Heart right ventricle (tissue), 16 donors: ENCODE data around the gene MGAT5. TPM values are rescaled to one million over a fixed set of nuclear protein-coding genes. Genes with fewer than 3 reads are reported as not detected.

ENCODE experiments used
- ATAC-seq, 8 donors: fragments of 200-7000 bp; cut with Tn5 transposase; one replicate each; pipeline ENCODE4 v1.9.1; 2020; ENCODE audit warnings: mild to moderate bottlenecking in 8 of 8, moderate library complexity in 8 of 8, moderate number of reproducible peaks in 1 of 8
- DNase-seq, 2 donors: peaks; one replicate each; pipeline ENCODE4 v3.0.0-alpha.2; 2020
- H3K27ac ChIP-seq, 10 donors: fragments of 200-600 bp; sonication (generic) in 2 of 10; one replicate each; pipeline versions ENCODE4 v1.5.0 to v1.8.0; 2020 to 2022; ENCODE audit warnings: mild to moderate bottlenecking in 3 of 10
- H3K27me3 ChIP-seq, 7 donors: fragments of 200-600 bp; one replicate each; pipeline ENCODE4 v1.8.0; 2021 to 2022; ENCODE audit warnings: mild to moderate bottlenecking in 2 of 7
- H3K36me3 ChIP-seq, 9 donors: fragments of 200-600 bp; sonication (generic) in 1 of 9; one replicate each; pipeline versions ENCODE4 v1.5.0 to v1.8.0; 2020 to 2022; ENCODE audit warnings: mild to moderate bottlenecking in 2 of 9
- H3K4me1 ChIP-seq, 9 donors: fragments of 200-600 bp; sonication (generic) in 1 of 9; one replicate each; pipeline versions ENCODE4 v1.5.0 to v1.8.0; 2020 to 2022; ENCODE audit warnings: mild to moderate bottlenecking in 4 of 9
- H3K4me3 ChIP-seq, 10 donors: fragments of 200-600 bp; sonication (generic) in 2 of 10; one replicate each; pipeline versions ENCODE4 v1.5.0 to v1.8.0; 2020 to 2022; ENCODE audit warnings: mild to moderate bottlenecking in 7 of 10, moderate library complexity in 2 of 10
- H3K9me3 ChIP-seq, 11 donors: fragments of 200-600 bp in 10 of 11; sonication (generic) in 2 of 11; one replicate each; pipeline versions ENCODE4 v1.5.0 to v1.8.0; 2013 to 2022; ENCODE audit warnings: mild to moderate bottlenecking in 2 of 11, control low read depth in 1 of 11, moderate library complexity in 1 of 11
- CTCF ChIP-seq, 9 donors: fragments of 200-600 bp; sonication (generic) in 2 of 9; IDR thresholded peaks; one replicate each; pipeline versions ENCODE4 v1.5.0 to v1.8.0; 2021 to 2022; ENCODE audit warnings: antibody characterized with exemption in 9 of 9, mild to moderate bottlenecking in 5 of 9, moderate library complexity in 1 of 9
- WGBS, 2 donors: extraction: QIAGEN DNeasy Blood & Tissue Kit; methylation state at CpG; one replicate each; pipeline ENCODE4 v1.1.7; 2013; ENCODE audit warnings: inconsistent platforms in 1 of 2; 5-methylcytosine and 5-hydroxymethylcytosine counted together
- intact Hi-C, 10 donors: fragments of 100-400 bp; cut with DNase I; formaldehyde crosslinking; loops; one replicate each; pipeline versions ENCODE4 v1.11.1 to v1.14.2; 2022
- polyA plus RNA-seq, 2 donors: library from polyadenylated mRNA; stranded (reverse); fragments of 200-250 nt; gene quantifications; one replicate each; pipeline ENCODE4 v1.2.3, GENCODE V29; 2013
- total RNA-seq, 10 donors: library from RNA; stranded (reverse); fragmentation: NEBNext Ultra II Directional in 3 of 10; extraction: Animal tissue kit (Norgen Biotek cat#: 25700) in 3 of 10; gene quantifications; one replicate each; pipeline versions ENCODE4 v1.2.1 to v1.2.4, GENCODE V29; 2021 to 2023
- donor health status: Arrhythmogenic right ventricular cardiomyopathy.
- donor health status: ischemic (EF 13 %, LVEDD 7.1; RV severe dilation, severe dysfunction).
- donor health status: healthy with polysubstance abuse.
- donor health status: DM: no; HTN: yes; CAD: no.
- donor health status: DM: no; HTN: no; CAD: no.
- donor health status: ischemic (EF 25% LVEDD 6.9; RV normal size, moderate dysfunction).
- donor health status: ischemic (EF 25% LVEDD 5.7; RV mildly dilated, moderate dysfunction).
- donor health status: healthy.
- donor health status: DM: yes; HTN: yes; CAD: no.
- donor health status: Ischemic cardiomyopathy.
- donor health status: ischemic (EF 35%, LVEDD 5.7; RV mildly dilated, moderate dysfunction).
- donor health status: nonischemic (EF 11% LVEDD 7.7; RV severe dilation, severe dysfunction).
- donor health status: DM: yes; HTN: yes; CAD: no.
- donor health status: PGD.
- donor health status: ischemic (EF 29% LVEDD 5.4; RV normal size, mild dysfunction).
- donor health status: nonischemic (EF 23%, LVEDD 6.1; RV moderate dilation, normal function).

The MGAT5 gene
- total and polyA plus RNA-seq, 12 donors = 6.4 to 111 (median 92.2) TPM

DNA sequence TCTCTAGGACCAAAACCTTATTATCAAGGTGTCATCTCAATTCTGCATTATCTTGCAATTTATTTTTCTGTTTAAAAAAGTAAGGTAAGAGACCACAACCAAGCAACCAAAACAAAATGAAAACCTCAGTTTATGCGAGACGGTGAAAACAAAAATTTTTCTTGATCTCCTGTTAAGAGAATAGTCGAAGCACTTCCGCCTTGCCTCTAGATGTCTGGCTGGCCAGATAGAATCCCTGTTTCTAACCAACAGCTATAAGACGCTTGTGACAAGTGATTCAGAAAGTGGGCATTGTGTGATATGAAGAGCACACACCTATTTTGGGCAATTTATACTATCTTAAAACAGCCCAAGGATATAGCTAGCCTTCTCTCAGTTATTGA lies 51.2 kb downstream of the MGAT5 start:
- ATAC-seq = no peak
- Histone ChIP-seq H3K27me3 (no peaks in the 10 kb centered on the region), H3K27ac (no peak overlapping the region)

DNA sequence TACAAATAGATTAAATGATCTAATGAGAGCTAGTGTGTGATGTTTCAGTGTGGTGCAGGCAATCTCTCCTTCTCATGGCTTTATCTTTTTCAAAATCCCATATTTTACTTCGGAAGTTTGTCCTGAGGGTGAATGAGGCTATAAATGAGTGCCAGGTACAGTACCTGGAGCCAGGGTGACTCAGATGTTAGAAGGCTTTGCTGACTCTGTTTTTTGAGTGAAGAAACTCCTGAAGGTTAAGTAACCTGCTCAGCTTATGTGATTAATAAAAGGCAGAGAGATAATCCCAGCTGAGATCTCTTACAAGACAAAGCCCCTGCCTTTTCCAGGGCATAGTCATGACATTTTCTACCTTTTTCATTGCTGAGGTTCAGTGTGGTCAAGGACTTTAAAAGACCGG lies 52.6 kb downstream of the MGAT5 start:
- DNase-seq (no peak), ATAC-seq (no peak)
- Histone ChIP-seq H3K27ac (peak overlapping the region in 1 of 10 donors; percentile 3), H3K4me1 (peaks cover 6 to 72% (median 38%) of the 10 kb centered on the region in 9 donors), H3K4me3 (no peak overlapping the region), H3K36me3 (no peaks in the 10 kb centered on the region), H3K9me3 (peaks cover 0 to 5% (median 0%) of the 10 kb centered on the region in 11 donors), H3K27me3 (no peaks in the 10 kb centered on the region)
- intact Hi-C loops = no loop called here
- 87 to 93% methylated on average over 2 of the region's 2 CpGs for WGBS, 2 donors
- TF ChIP-seq CTCF (IDR thresholded peaks at IDR 0.05) = no peak

More for the DNA sequence above, 51.2 kb downstream of the MGAT5 start:
- Histone ChIP-seq H3K4me3 (no peak overlapping the region), H3K9me3 (peaks cover 0 to 5% (median 0%) of the 10 kb centered on the region in 11 donors), H3K36me3 (no peaks in the 10 kb centered on the region), H3K4me1 (peaks cover 6 to 74% (median 46%) of the 10 kb centered on the region in 9 donors)
- no peak for TF ChIP-seq CTCF (IDR thresholded peaks at IDR 0.05)
- DNase-seq = no peak
- 87 to 88% methylated on average over 5 of the region's 5 CpGs for WGBS, 2 donors
- intact Hi-C loops = no loop called here

DNA sequence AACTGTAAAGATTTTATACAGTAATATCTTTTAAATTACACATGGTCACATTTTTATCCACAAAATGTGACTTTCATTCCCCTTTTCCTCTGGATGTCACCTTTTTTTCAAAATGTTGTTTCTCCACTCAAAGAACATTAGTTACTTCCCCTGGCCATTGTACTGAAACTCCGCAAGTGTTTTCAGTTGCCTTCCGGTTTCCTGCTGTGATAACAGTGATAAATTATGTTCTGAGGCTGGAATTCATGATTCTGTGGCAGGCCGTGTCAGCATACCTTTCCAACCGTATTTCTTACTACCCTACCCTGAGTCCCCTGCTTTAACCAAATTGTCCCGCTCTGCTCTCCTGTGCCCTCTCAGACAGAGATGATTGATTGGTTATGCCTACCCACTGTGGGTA lies 53.5 kb downstream of the MGAT5 start:
- no peak for TF ChIP-seq CTCF (IDR thresholded peaks at IDR 0.05)
- WGBS, 2 donors = 52 to 61% methylated on average over 5 of the region's 5 CpGs
- H3K27me3 ChIP-seq = no peaks in the 10 kb centered on the region
- no peaks in the 10 kb centered on the region for H3K36me3 ChIP-seq
- peak in 3 of 8 donors; percentile 24 to 40 (median 28) for ATAC-seq
- intact Hi-C loops = no loop called here
- H3K4me1 ChIP-seq = peaks cover 6 to 69% (median 35%) of the 10 kb centered on the region in 9 donors
- peak overlapping the region in 4 of 10 donors; percentile 3 to 51 (median 21) for H3K27ac ChIP-seq
- H3K4me3 ChIP-seq = no peak overlapping the region
- H3K9me3 ChIP-seq = peaks cover 0 to 5% (median 0%) of the 10 kb centered on the region in 11 donors
- DNase-seq = no peak

DNA sequence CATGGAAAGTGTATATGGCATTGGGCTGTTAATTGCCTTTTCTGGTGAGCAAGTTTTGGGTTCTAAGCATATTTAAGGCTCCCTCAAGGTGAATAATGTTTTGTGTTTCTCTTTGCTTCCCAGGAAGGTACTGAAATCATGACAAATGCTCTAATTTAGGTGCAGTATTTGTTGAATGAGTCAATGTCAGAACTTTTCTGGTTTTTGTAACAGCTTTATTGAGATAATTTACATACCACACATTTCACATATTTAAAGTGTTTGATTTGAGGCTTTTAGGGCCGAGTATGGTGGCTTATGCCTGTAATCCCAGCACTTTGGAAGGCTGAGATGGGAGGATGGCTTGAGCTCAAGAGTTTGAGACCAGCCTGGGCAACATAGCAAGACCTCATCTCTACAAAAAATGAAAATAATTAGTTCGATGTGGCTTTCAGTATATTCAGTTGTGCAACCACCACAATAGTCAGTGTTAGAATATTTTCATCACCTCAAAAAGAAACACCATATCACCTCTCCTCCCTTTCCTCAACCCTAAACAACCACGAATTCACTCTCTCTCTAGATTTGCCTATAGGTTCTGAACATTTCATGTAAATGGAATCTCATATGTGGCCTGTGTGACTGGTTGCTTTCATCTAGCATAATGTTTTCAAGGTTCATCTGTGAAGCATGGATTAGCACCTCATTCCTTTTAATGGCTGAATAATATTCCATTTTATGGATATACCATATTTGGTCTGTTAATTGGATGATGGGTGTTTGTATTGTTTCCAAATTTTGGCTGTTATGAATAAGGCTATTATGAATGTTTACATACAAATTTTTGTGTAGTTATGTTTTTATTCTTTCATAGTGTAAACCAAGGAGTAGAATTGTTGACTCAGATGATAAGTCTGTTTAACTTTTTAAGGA lies 54.9 kb downstream of the MGAT5 start:
- Histone ChIP-seq H3K27ac (no peak overlapping the region), H3K4me1 (peaks cover 6 to 72% (median 40%) of the 10 kb centered on the region in 9 donors), H3K27me3 (no peaks in the 10 kb centered on the region), H3K9me3 (peaks cover 0 to 5% (median 0%) of the 10 kb centered on the region in 11 donors), H3K4me3 (no peak overlapping the region), H3K36me3 (no peaks in the 10 kb centered on the region)
- intact Hi-C loops = no loop called here
- ATAC-seq = no peak
- DNase-seq = no peak
- TF ChIP-seq CTCF (IDR thresholded peaks at IDR 0.05) = no peak
- 98% methylated on average over 3 of the region's 3 CpGs for WGBS, 2 donors
